GM19035 (cell line): ENCODE data around the gene CFAP20DC.
"Not testable (repeated sequence)": the region's sequence is repeated elsewhere in the genome, so short reads cannot be mapped to it uniquely, and the experiment has no call there.

Experiments
- ATAC-seq: cut with Tn5 transposase; IDR thresholded peaks from one replicate; pipeline ENCODE4 v1.9.1; 2021; ENCODE audit not compliant: unreplicated experiment

CFAP20DC gene

DNA sequence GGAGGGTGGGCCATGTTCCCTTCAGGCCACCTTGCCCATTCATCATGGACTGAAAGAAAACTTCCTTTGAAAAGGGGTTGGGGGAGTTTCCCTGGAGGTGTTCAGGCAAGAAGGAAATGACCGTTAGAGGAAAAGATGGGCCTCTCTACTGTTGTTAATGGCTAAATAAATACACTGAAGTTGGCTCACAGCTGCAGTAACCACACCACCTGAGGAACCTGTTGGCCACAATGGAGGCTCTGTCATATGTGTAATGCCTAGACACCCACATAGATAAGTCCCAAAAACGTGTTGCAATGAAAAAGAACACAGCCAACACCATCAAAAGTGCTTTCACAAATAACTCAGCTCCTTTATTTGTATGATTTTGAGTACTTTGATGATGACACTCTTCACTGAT, 345.1 kb downstream of the CFAP20DC start:
- no peak for ATAC-seq

DNA sequence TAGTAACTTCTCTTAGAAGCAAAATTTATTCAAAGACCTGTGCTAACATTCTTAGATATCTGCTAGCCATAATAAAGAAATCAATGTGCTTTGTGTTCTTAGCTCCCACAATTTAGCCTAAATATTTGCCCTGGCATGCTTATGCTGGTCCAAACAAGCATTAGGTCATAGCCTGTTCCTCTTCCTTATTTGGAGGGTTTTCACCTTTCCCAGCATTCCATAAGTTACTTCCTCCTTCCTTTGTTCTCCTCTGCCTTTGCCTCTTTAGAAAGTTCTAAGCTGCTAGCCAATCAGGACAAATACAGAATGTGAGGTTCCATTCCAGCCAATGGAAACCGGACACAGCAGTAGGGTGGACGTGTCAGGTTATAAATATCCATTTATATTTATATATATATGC, 345.5 kb downstream of the CFAP20DC start:
- ATAC-seq = not testable (repeated sequence)

DNA sequence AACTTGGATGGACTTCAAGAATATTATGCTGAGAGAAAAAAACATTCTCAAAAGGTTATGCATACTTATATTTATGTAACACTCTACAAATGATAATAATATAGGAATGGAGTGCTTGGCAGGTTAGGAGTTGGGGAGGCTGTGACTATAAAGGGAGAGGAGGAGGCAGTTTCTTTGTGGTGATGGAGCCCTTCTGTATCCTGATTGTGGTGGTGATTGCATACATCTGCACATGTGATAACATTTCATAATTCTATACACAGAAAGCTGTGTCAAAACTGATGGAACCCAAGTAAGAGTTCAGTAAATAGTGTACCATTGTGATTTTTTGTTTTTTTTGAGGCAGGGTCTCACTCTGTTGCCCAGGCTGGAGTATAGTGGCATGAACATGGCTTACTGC, 351.6 kb downstream of the CFAP20DC start:
- ATAC-seq = no peak

DNA sequence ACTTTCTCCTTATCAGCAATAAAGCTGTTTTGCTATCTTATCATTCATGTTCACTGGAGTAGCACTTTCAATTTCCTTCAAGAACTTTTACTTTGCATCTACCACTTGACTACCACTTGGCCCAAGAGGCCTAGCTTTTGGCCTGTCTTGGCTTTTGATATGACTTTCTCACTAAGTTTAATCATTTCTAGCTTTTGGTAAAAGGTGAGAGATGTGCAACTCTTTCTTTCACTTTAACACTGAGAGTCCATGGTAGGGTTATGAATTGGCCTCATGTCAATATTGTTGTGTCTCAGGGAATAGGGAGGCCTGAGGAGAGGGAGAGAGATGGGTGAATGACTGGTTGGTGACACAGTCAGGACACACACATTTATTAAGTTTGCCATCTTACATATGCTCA, 352.3 kb downstream of the CFAP20DC start:
- no peak for ATAC-seq

DNA sequence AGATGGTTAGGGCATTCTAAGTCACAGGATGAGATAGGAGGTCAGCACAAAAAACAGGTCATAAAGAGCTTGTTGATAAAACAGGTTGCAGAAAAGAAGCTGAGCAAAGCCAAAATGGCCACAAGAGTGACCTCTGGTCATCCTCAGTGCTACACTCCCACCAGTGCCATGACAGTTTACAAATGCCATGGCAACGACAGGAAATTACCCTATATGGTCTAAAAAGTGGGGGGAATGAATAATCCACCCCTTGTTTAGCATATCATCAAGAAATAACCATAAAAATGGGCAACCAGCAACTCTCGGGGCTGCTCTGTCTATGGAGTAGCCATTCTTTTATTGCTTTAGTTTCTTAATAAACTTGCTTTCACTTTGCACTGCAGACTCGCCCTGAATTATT, 353.0 kb downstream of the CFAP20DC start:
- ATAC-seq = not testable (repeated sequence)

DNA sequence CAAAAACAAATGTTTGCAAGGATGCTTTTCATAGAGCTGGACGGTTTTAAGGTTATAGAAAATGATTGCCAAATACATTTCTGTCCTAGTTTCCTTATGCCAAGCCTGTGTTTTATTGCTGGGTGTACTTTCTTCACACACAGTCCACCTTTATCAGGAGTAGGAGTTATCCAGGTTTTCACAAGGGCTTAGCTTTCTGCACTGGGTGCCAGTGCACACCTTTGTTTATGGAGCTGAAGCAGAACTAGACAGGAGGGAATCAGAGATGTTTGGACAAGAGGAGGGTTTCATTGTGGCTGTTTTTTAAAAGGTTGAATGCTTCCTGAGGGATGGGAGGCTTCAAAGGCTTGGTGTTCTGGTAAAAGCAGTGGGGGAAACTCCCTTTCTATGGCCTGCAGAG, 353.7 kb downstream of the CFAP20DC start:
- ATAC-seq = no peak

DNA sequence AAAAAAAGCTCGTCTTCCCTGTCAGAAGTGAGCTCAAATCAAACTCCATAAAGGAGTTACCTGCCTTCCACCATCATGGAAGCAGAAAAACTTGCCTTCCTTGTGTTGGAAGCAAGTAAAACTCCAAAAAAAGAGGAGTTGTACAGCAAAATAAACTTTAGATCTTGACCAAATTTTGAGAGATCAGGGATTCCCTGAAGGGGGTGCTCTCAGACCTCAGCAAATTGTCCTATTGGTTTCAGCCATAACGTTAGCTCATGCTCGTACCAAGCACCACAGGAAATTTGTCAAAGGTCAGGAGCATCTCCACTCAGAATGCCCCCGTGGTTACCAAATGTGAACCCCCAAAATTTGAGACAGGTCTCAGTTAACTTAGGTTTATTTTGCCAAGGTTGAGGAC, 354.5 kb downstream of the CFAP20DC start:
- ATAC-seq = not testable (repeated sequence)

DNA sequence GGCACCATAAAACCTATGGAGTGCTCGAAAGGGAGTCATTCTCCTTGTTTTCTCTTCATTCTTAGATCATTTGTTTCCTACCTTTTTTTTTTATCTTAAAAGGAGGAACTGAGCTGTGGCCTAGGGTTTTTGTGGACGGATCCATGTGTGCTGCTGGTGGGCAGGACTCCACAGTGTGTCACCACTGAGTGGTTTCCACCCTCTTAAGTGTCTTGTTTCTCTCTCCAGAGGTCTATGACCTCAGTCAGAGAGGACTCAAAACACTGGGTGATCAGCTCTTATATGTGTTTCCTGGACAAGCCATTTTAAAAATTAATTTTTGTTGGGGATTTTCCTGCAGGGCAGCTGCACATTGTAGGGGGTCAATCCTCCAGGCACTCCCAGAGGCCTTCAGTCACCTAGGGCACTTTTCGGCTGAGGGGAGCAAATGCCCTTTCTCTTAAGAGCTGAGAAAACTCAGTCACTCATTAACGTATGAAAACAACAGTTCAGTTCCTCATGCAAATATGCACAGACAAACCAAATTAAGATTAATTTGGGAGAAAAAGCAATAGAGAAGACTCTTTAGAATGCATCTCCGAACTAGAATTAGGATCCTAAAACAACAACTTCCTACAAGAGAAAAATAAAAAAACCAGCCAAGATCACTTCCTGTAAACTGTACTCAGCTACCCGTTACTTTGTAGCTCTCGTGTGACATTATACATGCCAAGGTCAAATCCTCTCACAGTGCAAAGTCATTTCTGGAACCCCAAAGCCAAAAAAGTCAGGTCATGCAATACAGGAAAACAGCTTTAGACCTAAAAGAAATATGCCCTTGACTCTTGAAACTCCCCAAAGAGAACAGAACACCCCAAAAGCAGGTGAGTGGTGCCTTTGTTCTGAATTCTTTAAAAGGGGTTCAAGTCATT, 355.6 kb downstream of the CFAP20DC start:
- ATAC-seq = peak; percentile 63

DNA sequence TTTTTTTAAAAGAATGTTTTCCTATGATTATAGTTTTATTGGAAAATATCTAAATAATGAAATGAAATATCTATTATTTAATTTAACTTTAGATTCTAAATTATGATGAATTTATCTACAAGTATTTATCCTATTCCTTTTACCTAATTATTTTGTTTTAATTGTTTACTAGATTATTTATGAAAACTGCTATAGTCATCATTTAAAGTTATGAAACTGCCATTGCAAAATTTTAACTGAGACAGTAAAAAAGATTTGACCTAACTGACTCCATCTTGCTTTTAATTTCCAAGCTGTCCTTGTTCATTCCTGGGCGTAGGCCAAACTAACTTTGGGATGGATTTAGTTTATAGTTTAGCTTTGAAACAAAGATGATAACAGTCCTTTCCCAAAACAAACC, 357.3 kb downstream of the CFAP20DC start:
- ATAC-seq = no peak
